ENCODE results near the gene CCL24.

DNA sequence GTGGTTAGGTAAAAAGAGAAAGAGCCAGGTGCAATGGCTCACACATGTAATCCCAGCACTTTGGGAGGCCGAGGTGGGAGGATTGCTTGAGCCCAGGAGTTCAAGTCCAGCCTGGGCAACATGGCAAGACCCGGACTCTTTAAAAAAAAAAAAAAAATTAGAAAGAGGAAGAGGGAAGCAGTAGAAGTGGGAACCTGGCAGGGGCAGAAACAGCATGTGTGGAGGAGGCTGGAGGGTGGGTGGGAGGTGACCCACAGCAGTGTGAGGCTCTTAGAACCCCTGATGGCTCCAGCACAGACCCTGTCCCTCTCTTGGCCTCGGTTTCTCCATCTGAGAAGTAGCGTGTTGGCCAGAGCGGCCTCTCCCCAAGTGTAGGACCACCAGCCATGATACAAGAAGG is 4.9 kb upstream of the CCL24 start:
- TF ChIP-seq, protein P1, sequence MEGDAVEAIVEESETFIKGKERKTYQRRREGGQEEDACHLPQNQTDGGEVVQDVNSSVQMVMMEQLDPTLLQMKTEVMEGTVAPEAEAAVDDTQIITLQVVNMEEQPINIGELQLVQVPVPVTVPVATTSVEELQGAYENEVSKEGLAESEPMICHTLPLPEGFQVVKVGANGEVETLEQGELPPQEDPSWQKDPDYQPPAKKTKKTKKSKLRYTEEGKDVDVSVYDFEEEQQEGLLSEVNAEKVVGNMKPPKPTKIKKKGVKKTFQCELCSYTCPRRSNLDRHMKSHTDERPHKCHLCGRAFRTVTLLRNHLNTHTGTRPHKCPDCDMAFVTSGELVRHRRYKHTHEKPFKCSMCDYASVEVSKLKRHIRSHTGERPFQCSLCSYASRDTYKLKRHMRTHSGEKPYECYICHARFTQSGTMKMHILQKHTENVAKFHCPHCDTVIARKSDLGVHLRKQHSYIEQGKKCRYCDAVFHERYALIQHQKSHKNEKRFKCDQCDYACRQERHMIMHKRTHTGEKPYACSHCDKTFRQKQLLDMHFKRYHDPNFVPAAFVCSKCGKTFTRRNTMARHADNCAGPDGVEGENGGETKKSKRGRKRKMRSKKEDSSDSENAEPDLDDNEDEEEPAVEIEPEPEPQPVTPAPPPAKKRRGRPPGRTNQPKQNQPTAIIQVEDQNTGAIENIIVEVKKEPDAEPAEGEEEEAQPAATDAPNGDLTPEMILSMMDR (IDR thresholded peaks at IDR 0.05), result no peak
- no peak for TF ChIP-seq POLR2A (IDR thresholded peaks at IDR 0.05)

Measured in body of pancreas (tissue), 4 donors.